Immature natural killer cell (primary cell): ENCODE data around the gene MGMT. TPM values are rescaled to one million over a fixed set of nuclear protein-coding genes. Genes with fewer than 3 reads are reported as not detected.

ENCODE experiments used
- DNase-seq, 3 donors: peaks; one replicate each; pipeline ENCODE4 v3.0.0; 2022; ENCODE audit warnings: mixed read lengths in 1 of 3
- H3K27ac Mint-ChIP-seq, 6 donors: one replicate each; pipeline ENCODE4 v1.8.0; 2020; ENCODE audit warnings: mixed read lengths in 6 of 6, mild to moderate bottlenecking in 5 of 6, inconsistent platforms in 4 of 6, moderate library complexity in 3 of 6
- H3K27me3 Mint-ChIP-seq, 3 donors: one replicate each; pipeline ENCODE4 v1.8.0; 2020 to 2021; ENCODE audit warnings: low read depth in 3 of 3, mild to moderate bottlenecking in 3 of 3, mixed read lengths in 3 of 3, moderate library complexity in 3 of 3, inconsistent platforms in 1 of 3
- H3K36me3 Mint-ChIP-seq, 3 donors: one replicate each; pipeline ENCODE4 v1.8.0; 2020; ENCODE audit warnings: mixed read lengths in 3 of 3, inconsistent platforms in 2 of 3, mild to moderate bottlenecking in 2 of 3
- H3K4me1 Mint-ChIP-seq, 2 donors: one replicate each; pipeline ENCODE4 v1.8.0; 2020; ENCODE audit warnings: inconsistent platforms in 2 of 2, mild to moderate bottlenecking in 2 of 2, mixed read lengths in 2 of 2, moderate library complexity in 1 of 2
- H3K4me3 Mint-ChIP-seq, 5 donors: one replicate each; pipeline ENCODE4 v1.8.0; 2020; ENCODE audit warnings: mild to moderate bottlenecking in 5 of 5, mixed read lengths in 5 of 5, inconsistent platforms in 3 of 5, moderate library complexity in 3 of 5
- H3K9me3 Mint-ChIP-seq, 6 donors: one replicate each; pipeline ENCODE4 v1.8.0; 2020; ENCODE audit warnings: mild to moderate bottlenecking in 6 of 6, mixed read lengths in 6 of 6, inconsistent platforms in 4 of 6, moderate library complexity in 3 of 6
- polyA plus RNA-seq, 3 donors: library from polyadenylated mRNA; unstranded; fragments of 300-500 nt; fragmentation: Illumina TruSeq; gene quantifications; one replicate each; pipeline ENCODE4 v1.2.3, GENCODE V29; 2021

Gene MGMT
- polyA plus RNA-seq, 3 donors from 2014 or later, result 33.7 to 69.5 (median 37.5) TPM

GRCh38 chr10:129690248-129691070 is 223.4 kb downstream of the MGMT start:
- peaks cover 0 to 3% of the 10 kb centered on the region in 2 donors for H3K4me1 Mint-ChIP-seq
- peaks cover 0 to 8% (median 0%) of the 10 kb centered on the region in 3 donors for H3K36me3 Mint-ChIP-seq
- no peak for DNase-seq
- H3K4me3 Mint-ChIP-seq, result no peak overlapping the region
- H3K9me3 Mint-ChIP-seq, result no peaks in the 10 kb centered on the region
- peaks cover 2 to 7% (median 3%) of the 10 kb centered on the region in 3 donors for H3K27me3 Mint-ChIP-seq
- no peak overlapping the region for H3K27ac Mint-ChIP-seq

DNA sequence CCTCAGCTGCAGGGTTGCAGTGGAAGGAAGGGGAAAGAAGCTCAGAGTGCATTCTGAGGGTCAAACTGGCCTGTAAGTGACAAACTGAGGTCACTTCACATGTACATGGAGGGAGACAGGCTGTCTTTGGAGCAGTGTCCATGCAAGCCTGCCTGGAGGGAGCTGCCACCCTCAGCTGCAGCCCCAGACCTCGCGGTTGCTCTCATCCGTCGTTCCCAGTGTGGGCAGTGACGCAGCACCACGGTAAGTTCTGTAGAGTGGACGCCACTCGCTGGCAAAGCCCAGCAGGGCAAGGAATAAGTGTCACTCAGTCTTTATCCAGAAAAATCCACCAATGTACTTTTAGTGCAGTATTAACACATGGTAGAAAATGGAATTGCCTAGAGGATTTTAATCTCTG is 225.7 kb downstream of the MGMT start:
- Mint-ChIP-seq H3K9me3 (no peaks in the 10 kb centered on the region), H3K27ac (no peak overlapping the region), H3K4me3 (no peak overlapping the region), H3K36me3 (peaks cover 0 to 8% (median 0%) of the 10 kb centered on the region in 3 donors), H3K4me1 (peaks cover 0 to 3% of the 10 kb centered on the region in 2 donors), H3K27me3 (peaks cover 2 to 7% (median 3%) of the 10 kb centered on the region in 3 donors)
- no peak for DNase-seq

- Mint-ChIP-seq H3K36me3 (peaks cover 0 to 6% (median 0%) of the 10 kb centered on the region in 3 donors), H3K27me3 (peaks cover 2 to 7% (median 3%) of the 10 kb centered on the region in 3 donors), H3K9me3 (no peaks in the 10 kb centered on the region), H3K27ac (no peak overlapping the region), H3K4me1 (peaks cover 0 to 3% of the 10 kb centered on the region in 2 donors), H3K4me3 (no peak overlapping the region)
- no peak for DNase-seq
Measured at GRCh38 chr10:129693382-129693781, 226.3 kb downstream of the MGMT start.

DNA sequence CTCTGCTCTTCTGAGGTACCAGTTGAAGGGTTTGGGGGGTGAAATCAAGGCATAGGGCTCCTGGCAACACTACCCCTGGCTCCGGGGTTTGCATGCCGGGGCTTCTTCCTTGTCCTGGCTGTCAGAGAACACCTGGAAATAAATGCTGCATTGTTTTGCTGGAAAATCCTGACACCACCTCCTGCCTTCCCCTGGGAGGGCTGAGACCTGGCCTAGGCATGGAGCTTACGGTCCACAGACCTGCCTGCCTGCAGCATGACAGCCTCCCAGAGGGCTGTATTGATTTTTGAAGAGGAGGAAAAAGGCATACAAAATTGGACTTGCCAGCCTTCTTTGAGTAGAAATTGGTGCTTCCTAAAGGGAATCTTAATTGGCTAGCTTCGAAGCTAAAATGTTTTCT is 227.1 kb downstream of the MGMT start:
- peaks cover 0 to 4% (median 0%) of the 10 kb centered on the region in 3 donors for H3K36me3 Mint-ChIP-seq
- DNase-seq, result no peak
- H3K4me1 Mint-ChIP-seq, result peaks cover 0 to 3% of the 10 kb centered on the region in 2 donors
- H3K4me3 Mint-ChIP-seq, result no peak overlapping the region
- H3K27ac Mint-ChIP-seq, result no peak overlapping the region
- H3K27me3 Mint-ChIP-seq, result peaks cover 2 to 5% (median 3%) of the 10 kb centered on the region in 3 donors
- H3K9me3 Mint-ChIP-seq, result no peaks in the 10 kb centered on the region

- peaks cover 0 to 2% of the 10 kb centered on the region in 2 donors for H3K4me1 Mint-ChIP-seq
- no peak for DNase-seq
- H3K9me3 Mint-ChIP-seq, result no peaks in the 10 kb centered on the region
- no peak overlapping the region for H3K4me3 Mint-ChIP-seq
- H3K27me3 Mint-ChIP-seq, result peaks cover 2 to 5% (median 3%) of the 10 kb centered on the region in 3 donors
- peaks cover 0 to under 1% (median 0%) of the 10 kb centered on the region in 3 donors for H3K36me3 Mint-ChIP-seq
- H3K27ac Mint-ChIP-seq, result no peak overlapping the region
Measured at GRCh38 chr10:129694691-129695243, 227.7 kb downstream of the MGMT start.

- peaks cover 0 to 2% (median 2%) of the 10 kb centered on the region in 3 donors for H3K27me3 Mint-ChIP-seq
- H3K4me3 Mint-ChIP-seq, result no peak overlapping the region
- H3K9me3 Mint-ChIP-seq, result no peaks in the 10 kb centered on the region
- H3K27ac Mint-ChIP-seq, result no peak overlapping the region
- H3K36me3 Mint-ChIP-seq, result no peaks in the 10 kb centered on the region
- no peak for DNase-seq
- no peaks in the 10 kb centered on the region for H3K4me1 Mint-ChIP-seq
Measured at GRCh38 chr10:129695671-129696070, 228.6 kb downstream of the MGMT start.

- no peaks in the 10 kb centered on the region for H3K36me3 Mint-ChIP-seq
- H3K4me1 Mint-ChIP-seq, result peaks cover 0 to 1% of the 10 kb centered on the region in 2 donors
- DNase-seq, result no peak
- no peak overlapping the region for H3K4me3 Mint-ChIP-seq
- peaks cover 0 to 2% (median 0%) of the 10 kb centered on the region in 3 donors for H3K27me3 Mint-ChIP-seq
- no peaks in the 10 kb centered on the region for H3K9me3 Mint-ChIP-seq
- H3K27ac Mint-ChIP-seq, result peak overlapping the region in 1 of 6 donors; percentile 23
Measured at GRCh38 chr10:129696636-129697035, 229.6 kb downstream of the MGMT start.

DNA sequence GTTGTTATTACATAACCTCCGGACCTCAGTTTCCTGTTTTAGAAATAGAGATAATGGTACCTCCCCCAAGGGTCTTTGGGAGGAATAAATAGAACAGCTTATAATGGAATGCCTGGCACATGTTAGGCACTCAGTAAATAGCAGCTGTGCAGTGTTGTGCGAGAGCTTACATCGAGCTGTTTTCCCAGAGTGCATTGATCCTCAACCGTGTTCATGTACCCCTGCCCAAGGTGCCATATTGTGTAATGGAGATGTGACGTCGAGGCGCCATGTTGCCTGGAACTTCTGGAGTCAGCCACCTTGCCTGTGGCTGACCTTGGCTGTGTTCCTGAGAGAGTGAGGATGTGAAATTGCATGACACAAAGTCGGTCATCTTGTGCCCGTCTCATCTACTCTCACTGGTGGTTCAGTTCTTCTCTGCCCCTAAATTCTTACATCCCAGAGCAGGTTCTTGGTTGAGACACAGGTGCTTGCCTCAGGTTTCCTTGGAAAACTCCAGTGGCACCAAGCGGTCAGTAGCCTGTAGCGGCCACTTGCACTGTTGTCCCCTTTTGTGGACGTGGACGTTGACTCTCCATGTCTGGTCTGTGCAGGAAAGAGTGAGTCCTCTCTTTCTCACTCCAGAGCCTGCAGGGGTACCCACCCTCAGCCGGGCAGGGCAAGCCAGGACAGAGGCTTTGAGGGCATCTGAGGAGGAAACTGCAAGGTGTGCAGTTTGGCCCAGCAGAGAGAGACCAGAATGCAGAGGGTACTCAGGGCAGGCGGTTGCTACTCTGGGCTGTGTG is 230.6 kb downstream of the MGMT start:
- H3K4me1 Mint-ChIP-seq, result peaks cover 2 to 6% of the 10 kb centered on the region in 2 donors
- H3K9me3 Mint-ChIP-seq, result no peaks in the 10 kb centered on the region
- H3K27ac Mint-ChIP-seq, result no peak overlapping the region
- no peaks in the 10 kb centered on the region for H3K36me3 Mint-ChIP-seq
- H3K4me3 Mint-ChIP-seq, result no peak overlapping the region
- no peaks in the 10 kb centered on the region for H3K27me3 Mint-ChIP-seq
- no peak for DNase-seq

GRCh38 chr10:129699722-129700340 is 232.8 kb downstream of the MGMT start:
- Mint-ChIP-seq H3K27ac (no peak overlapping the region), H3K4me3 (no peak overlapping the region), H3K36me3 (no peaks in the 10 kb centered on the region), H3K9me3 (no peaks in the 10 kb centered on the region), H3K27me3 (peaks cover 0 to 3% (median 0%) of the 10 kb centered on the region in 3 donors), H3K4me1 (peaks cover 11 to 14% of the 10 kb centered on the region in 2 donors)
- no peak for DNase-seq

GRCh38 chr10:129702605-129703004 is 235.6 kb downstream of the MGMT start:
- Mint-ChIP-seq H3K9me3 (no peaks in the 10 kb centered on the region), H3K27ac (no peak overlapping the region), H3K4me1 (peaks cover 11 to 14% of the 10 kb centered on the region in 2 donors), H3K27me3 (peaks cover 0 to 5% (median 2%) of the 10 kb centered on the region in 3 donors), H3K36me3 (peaks cover 0 to 5% (median 0%) of the 10 kb centered on the region in 3 donors), H3K4me3 (no peak overlapping the region)
- DNase-seq, result no peak

DNA sequence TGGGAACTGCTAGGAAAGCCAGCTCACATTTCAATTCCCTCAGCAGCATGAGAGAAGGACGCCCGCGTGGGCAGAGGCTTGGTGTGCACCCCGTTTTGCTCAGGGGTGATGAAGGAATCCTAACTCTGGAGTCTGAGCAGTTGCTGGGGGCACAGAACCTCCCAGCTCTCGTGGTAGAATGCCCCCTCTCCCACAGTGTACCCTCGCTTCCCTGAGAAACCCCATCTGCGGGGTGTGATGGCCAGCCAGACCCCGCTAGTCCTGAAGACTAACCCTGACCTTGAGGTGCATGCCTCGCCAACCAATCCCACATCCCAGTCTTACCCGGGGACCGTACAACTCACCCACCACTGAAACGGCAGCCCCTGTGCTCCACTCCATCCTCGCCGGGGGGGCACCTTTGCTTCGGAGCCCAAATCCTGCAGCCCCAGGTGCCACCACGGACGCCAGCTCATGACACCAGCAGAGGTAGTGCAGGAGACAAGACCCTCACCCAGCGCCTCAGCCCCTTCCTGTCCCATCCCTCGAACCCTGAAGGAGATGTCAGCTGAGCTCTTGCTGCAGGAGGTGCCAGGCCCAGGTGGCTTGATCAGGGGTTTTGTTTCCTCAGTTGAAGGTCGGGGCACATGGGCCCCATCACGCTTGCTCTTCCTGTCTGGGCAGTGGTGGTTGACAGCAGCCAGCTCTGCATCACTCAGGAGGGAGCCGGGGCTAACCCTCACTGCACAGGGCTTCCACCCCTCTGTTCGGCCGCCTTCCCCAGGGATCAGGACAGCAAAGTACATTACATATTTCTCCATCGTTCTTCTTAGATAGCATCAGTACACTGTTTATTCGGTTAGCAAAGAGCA is 236.5 kb downstream of the MGMT start:
- no peak overlapping the region for H3K4me3 Mint-ChIP-seq
- H3K36me3 Mint-ChIP-seq, result peaks cover 0 to 9% (median 0%) of the 10 kb centered on the region in 3 donors
- DNase-seq, result no peak
- H3K27me3 Mint-ChIP-seq, result peaks cover 0 to 5% (median 2%) of the 10 kb centered on the region in 3 donors
- no peaks in the 10 kb centered on the region for H3K9me3 Mint-ChIP-seq
- H3K27ac Mint-ChIP-seq, result peak overlapping the region in 1 of 6 donors; percentile 5
- H3K4me1 Mint-ChIP-seq, result peaks cover 11 to 14% of the 10 kb centered on the region in 2 donors

- no peak overlapping the region for H3K27ac Mint-ChIP-seq
- no peak for DNase-seq
- peaks cover 0 to 5% (median 2%) of the 10 kb centered on the region in 3 donors for H3K27me3 Mint-ChIP-seq
- H3K9me3 Mint-ChIP-seq, result no peaks in the 10 kb centered on the region
- H3K4me1 Mint-ChIP-seq, result peaks cover 11 to 14% of the 10 kb centered on the region in 2 donors
- no peak overlapping the region for H3K4me3 Mint-ChIP-seq
- peaks cover 2 to 12% (median 3%) of the 10 kb centered on the region in 3 donors for H3K36me3 Mint-ChIP-seq
Measured at GRCh38 chr10:129704225-129704624, 237.2 kb downstream of the MGMT start.
